AG10803 (cell line): ENCODE data around the gene WWP2.
A peak's percentile ranks its signal among the peaks of the same experiment; 100 is the strongest.

Experiments
- DNase-seq: peaks from one replicate; pipeline ENCODE4 v3.0.0; 2010; ENCODE audit warnings: low read depth
- H3K4me3 ChIP-seq: 2 replicates; pipeline ENCODE4 v1.5.1; 2011; ENCODE audit warnings: mild to moderate bottlenecking, low read length, control low read depth
- CTCF ChIP-seq: conservative IDR thresholded peaks from 2 replicates; pipeline ENCODE4 v1.5.1; 2011; ENCODE audit warnings: mild to moderate bottlenecking, low read length, control low read depth, inconsistent platforms

WWP2 gene

DNA sequence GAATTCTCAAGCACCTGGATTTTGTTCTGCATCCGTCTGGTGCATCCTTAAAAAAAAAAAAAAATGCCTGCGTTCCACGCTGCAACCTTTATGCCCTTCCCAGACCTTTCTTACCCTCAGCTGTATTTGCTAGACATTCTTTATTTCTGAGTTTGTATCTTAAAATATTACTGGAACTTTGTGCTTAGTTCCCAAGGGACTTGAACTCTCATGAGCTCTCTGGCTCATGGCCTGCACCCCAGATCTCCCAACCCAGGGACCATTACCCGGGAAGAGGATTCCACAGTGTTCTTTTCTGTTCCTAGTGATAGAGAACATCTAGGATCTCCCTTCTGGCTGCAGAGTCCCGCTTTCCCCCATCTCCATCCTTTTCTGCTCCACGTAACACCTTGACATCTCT lies 160.1 kb downstream of the WWP2 start:
- TF ChIP-seq CTCF: no peak
- no peak overlapping the region for H3K4me3 ChIP-seq
- DNase-seq: no peak

DNA sequence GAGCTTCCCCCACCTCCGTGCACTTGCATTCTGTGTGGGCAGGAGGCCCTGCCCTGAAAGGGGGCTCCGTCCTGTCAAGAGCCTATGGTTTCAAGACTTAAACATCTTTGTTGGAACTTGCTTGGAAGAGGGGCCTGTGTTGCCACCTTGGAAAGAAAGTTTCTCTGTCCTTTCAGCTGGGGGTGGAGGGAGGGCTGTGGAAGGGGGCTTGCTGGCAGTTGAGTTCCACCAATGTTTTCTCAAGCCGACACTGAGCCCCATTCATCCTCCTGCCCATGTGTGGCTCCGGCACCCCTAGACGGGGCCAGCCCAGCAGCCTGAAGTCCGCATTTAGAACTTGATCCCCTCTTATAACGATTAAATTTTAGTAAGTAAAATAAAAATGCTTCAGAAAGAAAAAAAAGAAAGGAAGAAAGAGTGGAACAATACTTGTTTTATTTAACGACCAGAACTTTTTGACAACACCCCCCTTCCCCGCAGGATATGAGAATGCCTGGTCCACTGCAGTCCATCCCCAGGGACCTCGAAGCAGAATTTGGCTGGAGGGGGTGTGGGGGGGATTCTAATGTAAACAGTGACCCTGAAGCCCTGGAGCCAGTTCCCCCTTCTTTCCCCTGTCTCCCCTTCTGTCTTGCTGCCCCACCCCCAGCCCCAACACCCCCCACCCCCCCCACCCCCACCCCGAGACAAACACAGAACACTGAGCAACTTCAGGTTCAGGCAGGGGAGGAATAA lies 162.1 kb downstream of the WWP2 start:
- no peak overlapping the region for H3K4me3 ChIP-seq
- no peak for TF ChIP-seq CTCF
- DNase-seq: no peak

GRCh38 chr16:69924777-69925191 lies 162.7 kb downstream of the WWP2 start:
- H3K4me3 ChIP-seq: peak overlapping the region; percentile 50
- TF ChIP-seq CTCF: no peak
- peak; percentile 87 for DNase-seq

DNA sequence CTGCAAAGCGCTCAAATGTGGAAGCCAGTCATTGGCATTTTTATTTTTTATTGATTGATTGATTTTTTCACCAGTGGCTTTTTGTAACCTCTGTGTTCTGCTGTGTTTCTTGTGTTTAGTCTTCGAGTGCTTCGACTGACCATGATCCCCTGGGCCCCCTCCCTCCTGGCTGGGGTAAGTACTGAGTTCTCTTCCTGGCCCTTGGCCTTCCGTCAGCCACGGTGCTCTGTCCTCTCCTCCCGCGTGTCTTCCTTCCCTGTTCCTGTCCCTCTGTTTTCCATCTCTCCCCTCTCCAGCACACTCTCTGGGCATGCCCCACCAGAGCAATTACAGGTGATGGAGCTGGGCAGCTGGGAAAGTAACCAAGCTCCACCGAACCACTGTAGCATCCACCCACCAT lies 163.2 kb downstream of the WWP2 start:
- TF ChIP-seq CTCF: no peak
- peak overlapping the region; percentile 50 for H3K4me3 ChIP-seq
- DNase-seq: no peak

GRCh38 chr16:69926241-69926640 lies 164.1 kb downstream of the WWP2 start:
- TF ChIP-seq CTCF: no peak
- H3K4me3 ChIP-seq: no peak overlapping the region
- DNase-seq: no peak

DNA sequence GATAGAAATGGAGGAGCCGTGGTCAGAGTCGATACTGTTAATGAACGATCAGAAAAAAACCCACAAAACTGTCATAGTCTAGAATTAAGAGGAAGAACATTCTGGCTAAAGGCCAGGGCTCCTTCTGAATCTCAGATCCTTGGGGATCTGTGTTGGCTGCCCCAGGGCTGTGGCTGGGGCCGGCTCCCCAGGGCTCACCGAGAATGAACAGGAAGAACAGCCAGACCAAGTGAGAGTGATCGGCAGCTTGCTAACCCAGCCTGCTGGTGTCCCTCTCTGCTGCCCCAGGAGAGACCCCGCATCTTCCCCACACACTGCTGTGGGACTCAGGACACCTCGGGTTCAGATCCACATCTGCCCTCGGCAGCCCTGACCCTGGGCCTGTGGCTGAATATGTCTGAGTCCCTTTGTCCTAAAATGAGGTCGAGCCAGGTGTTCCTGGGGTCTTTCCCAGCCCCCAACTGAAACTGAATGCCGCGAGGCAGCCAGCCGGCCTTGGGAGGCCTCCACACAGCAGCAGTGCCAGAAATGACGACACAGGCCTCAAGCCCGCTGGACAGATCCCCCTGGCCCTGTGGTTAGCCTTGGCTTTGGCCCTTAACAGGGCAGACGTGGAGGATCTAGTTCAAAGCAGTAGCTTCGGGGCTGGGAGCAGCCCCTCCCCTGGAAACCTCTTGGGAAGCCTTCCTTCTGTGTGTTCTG lies 165.1 kb downstream of the WWP2 start:
- no peak for TF ChIP-seq CTCF
- no peak overlapping the region for H3K4me3 ChIP-seq
- peak; percentile 77 for DNase-seq

GRCh38 chr16:69928856-69929400 lies 166.8 kb downstream of the WWP2 start:
- no peak for TF ChIP-seq CTCF
- DNase-seq: no peak

More at GRCh38 chr16:69928856-69929400, 166.8 kb downstream of the WWP2 start:
- H3K4me3 ChIP-seq: no peak overlapping the region
